ENCODE data around the gene CFAP97D1. TPM values are rescaled to one million over a fixed set of nuclear protein-coding genes. Genes with fewer than 3 reads are reported as not detected.

Gene CFAP97D1
- total and polyA plus RNA-seq, 2 donors (not counting 1 experiment from before 2014, with no cell fraction given) = 0.01 TPM; not detected in 1

GRCh38 chr17:43808076-43808475 is 27.8 kb downstream of the CFAP97D1 start:
- H3K4me3 Mint-ChIP-seq = no peak overlapping the region
- no peaks in the 10 kb centered on the region for H3K36me3 ChIP-seq (replicated peaks in 1 of 2; ENCODE audit: control extremely low read depth in 1 of 2, control insufficient read depth in 1 of 2, extremely low read depth in 1 of 2, insufficient read depth in 2 of 2, low read length in 1 of 2)
- POLR2A ChIA-PET = no interaction called here
- peaks cover 0 to 3% (median 1%) of the 10 kb centered on the region in 4 experiments for H3K27me3 ChIP-seq (replicated peaks in 1 of 4; ENCODE audit: control extremely low read depth in 1 of 4, control insufficient read depth in 3 of 4, insufficient read depth in 4 of 4, low read length in 3 of 4)
- H3K27ac ChIP-seq (ENCODE audit: low read length in 2 of 2) = no peak overlapping the region
- H3K27ac Mint-ChIP-seq = no peak overlapping the region
- no peaks in the 10 kb centered on the region for H3K4me1 ChIP-seq (ENCODE audit: control insufficient read depth in 2 of 2, insufficient read depth in 2 of 2, low read length in 2 of 2)
- no peak overlapping the region for H3K4me3 ChIP-seq (ENCODE audit: control extremely low read depth in 1 of 5, extremely low read depth in 1 of 5, insufficient read depth in 1 of 5, low read depth in 2 of 5, low read length in 4 of 5)
- no peak overlapping the region for H3K9ac ChIP-seq (ENCODE audit: low read length)
- TF ChIP-seq CTCF (IDR thresholded peaks at IDR 0.05) (no peak), EZH2 (IDR thresholded peaks at IDR 0.05; ENCODE audit: borderline replicate concordance, insufficient read depth, low read depth, low read length, poor library complexity, severe bottlenecking) (no peak)
- intact Hi-C loops (cut with micrococcal nuclease) = no loop called here
- H3K4me1 Mint-ChIP-seq = no peaks in the 10 kb centered on the region
- peaks cover 37% of the 10 kb centered on the region for H3K27me3 Mint-ChIP-seq
- DNase-seq (no peak), ATAC-seq (ENCODE audit: low read depth) (no peak)
- H3K9me3 Mint-ChIP-seq (ENCODE audit: insufficient read depth) = peaks cover 2% of the 10 kb centered on the region
- no CpG with 5 or more reads among the region's 4 CpGs for WGBS (ENCODE audit: insufficient coverage)
- CTCF ChIA-PET = no interaction called here
- H3K79me2 ChIP-seq (ENCODE audit: control insufficient read depth, insufficient read depth, low read length) = no peaks in the 10 kb centered on the region
- H3K4me2 ChIP-seq (replicated peaks; ENCODE audit: low read depth, low read length, poor library complexity, severe bottlenecking) = no peak overlapping the region
- no peak overlapping the region for H2AFZ ChIP-seq (ENCODE audit: insufficient read depth, low read depth, low read length, poor library complexity, severe bottlenecking)
- peaks cover 0 to 5% (median 2%) of the 10 kb centered on the region in 3 donors for H3K9me3 ChIP-seq (ENCODE audit: control extremely low read depth in 1 of 3, control insufficient read depth in 2 of 3, insufficient read depth in 1 of 3, low read length in 2 of 3)
- no peaks in the 10 kb centered on the region for H4K20me1 ChIP-seq (ENCODE audit: control insufficient read depth, insufficient read depth, low read length, poor library complexity, severe bottlenecking)

- ChIA-PET CTCF (interaction anchor here (0.7 to 1.0 kb wide), 2 partner anchors 37 to 110 kb away, joined by 3 read pairs; no protein-coding TSS in a partner anchor), POLR2A (no interaction called here)
- Histone ChIP-seq H3K9me3 (ENCODE audit: control extremely low read depth in 1 of 3, control insufficient read depth in 2 of 3, insufficient read depth in 1 of 3, low read length in 2 of 3) (peaks cover 0 to 5% (median 2%) of the 10 kb centered on the region in 3 donors), H3K9ac (ENCODE audit: low read length) (no peak overlapping the region), H3K79me2 (ENCODE audit: control insufficient read depth, insufficient read depth, low read length) (no peaks in the 10 kb centered on the region), H3K36me3 (replicated peaks in 1 of 2; ENCODE audit: control extremely low read depth in 1 of 2, control insufficient read depth in 1 of 2, extremely low read depth in 1 of 2, insufficient read depth in 2 of 2, low read length in 1 of 2) (no peaks in the 10 kb centered on the region), H3K4me3 (ENCODE audit: control extremely low read depth in 1 of 5, extremely low read depth in 1 of 5, insufficient read depth in 1 of 5, low read depth in 2 of 5, low read length in 4 of 5) (no peak overlapping the region), H2AFZ (ENCODE audit: insufficient read depth, low read depth, low read length, poor library complexity, severe bottlenecking) (no peak overlapping the region), H3K4me1 (ENCODE audit: control insufficient read depth in 2 of 2, insufficient read depth in 2 of 2, low read length in 2 of 2) (no peaks in the 10 kb centered on the region), H3K4me2 (replicated peaks; ENCODE audit: low read depth, low read length, poor library complexity, severe bottlenecking) (no peak overlapping the region), H4K20me1 (ENCODE audit: control insufficient read depth, insufficient read depth, low read length, poor library complexity, severe bottlenecking) (no peaks in the 10 kb centered on the region), H3K27me3 (replicated peaks in 1 of 4; ENCODE audit: control extremely low read depth in 1 of 4, control insufficient read depth in 3 of 4, insufficient read depth in 4 of 4, low read length in 3 of 4) (peaks cover 0 to 11% (median 1%) of the 10 kb centered on the region in 4 experiments), H3K27ac (ENCODE audit: low read length in 2 of 2) (no peak overlapping the region)
- Mint-ChIP-seq H3K27me3 (peaks cover 36% of the 10 kb centered on the region), H3K4me3 (no peak overlapping the region), H3K9me3 (ENCODE audit: insufficient read depth) (peaks cover 2% of the 10 kb centered on the region), H3K27ac (no peak overlapping the region), H3K4me1 (no peaks in the 10 kb centered on the region)
- TF ChIP-seq CTCF (IDR thresholded peaks at IDR 0.05) (no peak), EZH2 (IDR thresholded peaks at IDR 0.05; ENCODE audit: borderline replicate concordance, insufficient read depth, low read depth, low read length, poor library complexity, severe bottlenecking) (no peak)
- DNase-seq (no peak), ATAC-seq (ENCODE audit: low read depth) (no peak)
- intact Hi-C loops (cut with micrococcal nuclease) = no loop called here
- WGBS (ENCODE audit: insufficient coverage) = 100% methylated on average over 2 of the region's 5 CpGs
These were observed 28.9 kb downstream of the CFAP97D1 start for GRCh38 chr17:43809121-43809520.

All from B cell (primary cell).